Panc1 (cell line): ENCODE data around the gene APCDD1. TPM values are rescaled to one million over a fixed set of nuclear protein-coding genes. Genes with fewer than 3 reads are reported as not detected.

Experiments used
- ATAC-seq: fragments of 200-7000 bp; cut with Tn5 transposase; 2 replicates; pipeline ENCODE4 v1.9.1; 2020; ENCODE audit warnings: mild to moderate bottlenecking, moderate library complexity
- BruUV-seq: library from RNA; stranded (reverse); fragments of 400-500 nt; replicated peaks from 2 replicates; lab custom pipeline; 2021; lab: Mats Ljungman, UMichigan
- CTCF ChIA-PET: fragments of 300-600 bp; sonication (Branson Sonifier 250); formaldehyde crosslinking; loops from one replicate; lab custom pipeline; 2022; ENCODE audit warnings: antibody characterized with exemption; lab: Charles Lee
- POLR2A ChIA-PET: fragments of 300-600 bp; sonication (Branson Sonifier 250); formaldehyde crosslinking; loops from one replicate; lab custom pipeline; 2022; ENCODE audit warnings: antibody characterized with exemption; lab: Charles Lee
- DNase-seq: peaks from one replicate; pipeline ENCODE4 v3.0.0-alpha.2; 2010; ENCODE audit warnings: low read depth, low spot score
- H3K27ac ChIP-seq: 2 replicates; pipeline ENCODE4 v1.5.1; 2011; ENCODE audit warnings: mild to moderate bottlenecking, low read length, inconsistent platforms
- H3K27me3 ChIP-seq: fragments of 200-500 bp; sonication (Bioruptor generic); 2 replicates; pipeline ENCODE4 v1.6.0; 2014; ENCODE audit warnings: low read length, inconsistent platforms; ENCODE audit not compliant: control insufficient read depth, insufficient read depth
- H3K36me3 ChIP-seq: fragments of 200-500 bp; sonication (Bioruptor generic); 2 replicates; pipeline ENCODE4 v1.5.1; 2014; ENCODE audit warnings: inconsistent platforms, mild to moderate bottlenecking, low read length, moderate library complexity; ENCODE audit not compliant: control insufficient read depth, insufficient read depth
- H3K4me1 ChIP-seq: 2 replicates; pipeline ENCODE4 v1.5.1; 2011; ENCODE audit warnings: inconsistent platforms, mild to moderate bottlenecking, low read length, moderate library complexity; ENCODE audit not compliant: control insufficient read depth, insufficient read depth
- H3K4me3 ChIP-seq, 2 experiments: 2 replicates each; pipeline ENCODE4 v1.5.1; 2011 to 2012; ENCODE audit warnings: low read depth in 2 of 2, low read length in 2 of 2, mild to moderate bottlenecking in 2 of 2, inconsistent platforms in 1 of 2, moderate library complexity in 1 of 2
- H3K9me3 ChIP-seq: fragments of 200-500 bp; sonication (Bioruptor generic); 2 replicates; pipeline ENCODE4 v1.5.1; 2014; ENCODE audit warnings: low read depth, mild to moderate bottlenecking, inconsistent platforms, low read length, moderate library complexity; ENCODE audit not compliant: control insufficient read depth, insufficient read depth
- POLR2AphosphoS5 ChIP-seq: IDR thresholded peaks from 2 replicates; pipeline ENCODE4 v1.6.1; 2012; ENCODE audit warnings: mild to moderate bottlenecking, low read depth, low read length, moderate library complexity
- SIN3A ChIP-seq: IDR thresholded peaks from 2 replicates; pipeline ENCODE4 v1.6.1; 2012; ENCODE audit warnings: low read depth, mild to moderate bottlenecking, low read length, moderate library complexity, borderline replicate concordance; ENCODE audit not compliant: insufficient read depth
- TCF7L2 ChIP-seq: IDR thresholded peaks from 2 replicates; pipeline ENCODE4 v1.6.1; 2011; ENCODE audit warnings: mild to moderate bottlenecking, low read depth, low read length, inconsistent platforms
- in situ Hi-C: cut with HindIII; loops from 2 replicates; pipeline ENCODE4 v1.10.0; 2016; ENCODE audit warnings: low sequenced_read_pairs, low pct_unique_long_range_greater_than_20kb
- intact Hi-C: fragments of 100-400 bp; cut with micrococcal nuclease; formaldehyde crosslinking; loops from one replicate; pipeline ENCODE4 v1.10.0; 2022; ENCODE audit not compliant: unreplicated experiment
- total RNA-seq: library from RNA; stranded (reverse); gene quantifications from one replicate; pipeline ENCODE4 v1.2.1, GENCODE V29; 2021; ENCODE audit not compliant: unreplicated experiment
- TF ChIP-seq, protein P1 (sequence below), 2 experiments: IDR thresholded peaks; 2 replicates each; pipeline ENCODE4 v1.6.1; 2011 to 2012; ENCODE audit warnings: low read depth in 2 of 2, control low read depth in 1 of 2, low read length in 1 of 2, mild to moderate bottlenecking in 1 of 2, moderate library complexity in 1 of 2; ENCODE audit not compliant: insufficient read depth in 1 of 2
- TF ChIP-seq, protein P2 (sequence below): fragments of 450-650 bp; IDR thresholded peaks from 2 replicates; pipeline ENCODE4 v1.5.1; 2017; ENCODE audit warnings: mild to moderate bottlenecking

Gene APCDD1
- total RNA-seq, 1 experiment from 2014 or later: 0.36 TPM

DNA sequence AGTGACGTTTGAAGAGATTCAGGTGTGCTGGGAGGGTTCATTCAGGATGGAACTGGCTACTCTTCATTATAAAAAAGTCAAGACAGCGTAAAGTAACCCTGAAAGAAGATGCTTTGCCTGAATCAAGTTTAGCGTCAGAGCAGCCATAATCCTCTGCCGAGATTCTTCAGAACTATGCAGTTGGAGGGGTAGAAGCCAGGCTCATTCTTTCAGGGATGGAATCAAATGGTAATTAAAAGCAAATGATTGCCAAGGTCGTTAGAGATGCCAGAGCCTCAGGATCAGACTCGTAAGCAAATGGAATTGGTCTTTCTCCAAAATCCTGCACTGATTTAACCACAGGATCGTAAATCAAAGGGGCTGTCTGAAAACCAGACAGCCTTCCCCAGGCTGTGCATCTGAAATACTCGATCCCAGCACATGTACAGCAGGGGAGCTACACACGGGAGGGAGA is 21.9 kb downstream of the APCDD1 start:
- CTCF ChIA-PET: no interaction called here

DNA sequence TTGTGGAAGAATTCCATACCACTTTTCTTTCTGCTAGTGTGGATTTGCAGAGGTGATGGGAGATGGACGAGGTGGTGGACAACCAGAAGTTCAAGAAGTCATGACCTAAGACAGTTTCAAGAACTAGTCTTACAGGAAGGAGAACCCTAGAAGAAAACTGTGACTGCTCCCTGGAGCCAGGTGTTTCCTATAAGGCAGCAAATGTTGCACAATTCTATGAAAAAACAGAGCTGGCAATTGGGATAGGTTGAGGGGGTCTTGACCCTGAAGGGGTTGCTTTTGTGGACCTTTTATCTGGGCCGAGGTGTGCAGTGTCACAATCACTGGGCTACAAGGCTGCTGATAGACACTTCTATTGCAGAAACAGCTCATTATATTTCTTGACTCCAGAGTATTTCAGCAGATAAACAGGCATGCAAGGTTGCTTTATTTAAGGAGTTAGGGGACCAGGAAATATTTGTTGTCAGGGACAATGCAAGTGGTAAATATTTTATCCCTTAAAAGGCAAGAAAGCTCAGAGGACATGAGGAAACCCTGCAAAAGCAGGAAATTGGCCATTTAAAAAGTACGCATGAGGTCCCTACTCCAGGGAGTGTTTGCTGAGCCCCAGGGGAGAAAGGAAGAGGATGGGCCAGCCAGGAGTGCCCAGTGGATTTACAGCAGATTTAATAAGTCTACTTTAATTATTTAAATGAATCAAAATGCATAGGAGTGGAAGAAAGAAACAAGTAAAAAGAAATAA is 22.9 kb downstream of the APCDD1 start:
- no peak for ATAC-seq
- ChIA-PET POLR2A (no interaction called here), CTCF (no interaction called here)
- in situ Hi-C loops (no loop called here), intact Hi-C loops (loop anchor here (10.0 kb wide), 1 partner anchor 62 kb away; no protein-coding TSS in a partner anchor)
- H3K27me3 ChIP-seq: peaks cover 23% of the 10 kb centered on the region
- no peaks in the 10 kb centered on the region for H3K4me1 ChIP-seq
- H3K36me3 ChIP-seq: no peaks in the 10 kb centered on the region
- no peak overlapping the region for H3K27ac ChIP-seq
- no peak for DNase-seq
- H3K9me3 ChIP-seq: no peaks in the 10 kb centered on the region
- BruUV-seq: no TSS peak
- H3K4me3 ChIP-seq: no peak overlapping the region
- TF ChIP-seq, protein P1, sequence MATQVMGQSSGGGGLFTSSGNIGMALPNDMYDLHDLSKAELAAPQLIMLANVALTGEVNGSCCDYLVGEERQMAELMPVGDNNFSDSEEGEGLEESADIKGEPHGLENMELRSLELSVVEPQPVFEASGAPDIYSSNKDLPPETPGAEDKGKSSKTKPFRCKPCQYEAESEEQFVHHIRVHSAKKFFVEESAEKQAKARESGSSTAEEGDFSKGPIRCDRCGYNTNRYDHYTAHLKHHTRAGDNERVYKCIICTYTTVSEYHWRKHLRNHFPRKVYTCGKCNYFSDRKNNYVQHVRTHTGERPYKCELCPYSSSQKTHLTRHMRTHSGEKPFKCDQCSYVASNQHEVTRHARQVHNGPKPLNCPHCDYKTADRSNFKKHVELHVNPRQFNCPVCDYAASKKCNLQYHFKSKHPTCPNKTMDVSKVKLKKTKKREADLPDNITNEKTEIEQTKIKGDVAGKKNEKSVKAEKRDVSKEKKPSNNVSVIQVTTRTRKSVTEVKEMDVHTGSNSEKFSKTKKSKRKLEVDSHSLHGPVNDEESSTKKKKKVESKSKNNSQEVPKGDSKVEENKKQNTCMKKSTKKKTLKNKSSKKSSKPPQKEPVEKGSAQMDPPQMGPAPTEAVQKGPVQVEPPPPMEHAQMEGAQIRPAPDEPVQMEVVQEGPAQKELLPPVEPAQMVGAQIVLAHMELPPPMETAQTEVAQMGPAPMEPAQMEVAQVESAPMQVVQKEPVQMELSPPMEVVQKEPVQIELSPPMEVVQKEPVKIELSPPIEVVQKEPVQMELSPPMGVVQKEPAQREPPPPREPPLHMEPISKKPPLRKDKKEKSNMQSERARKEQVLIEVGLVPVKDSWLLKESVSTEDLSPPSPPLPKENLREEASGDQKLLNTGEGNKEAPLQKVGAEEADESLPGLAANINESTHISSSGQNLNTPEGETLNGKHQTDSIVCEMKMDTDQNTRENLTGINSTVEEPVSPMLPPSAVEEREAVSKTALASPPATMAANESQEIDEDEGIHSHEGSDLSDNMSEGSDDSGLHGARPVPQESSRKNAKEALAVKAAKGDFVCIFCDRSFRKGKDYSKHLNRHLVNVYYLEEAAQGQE (IDR thresholded peaks at IDR 0.05; ENCODE audit: insufficient read depth in 1 of 2, low read depth in 2 of 2, low read length in 1 of 2): no peak
- TF ChIP-seq, protein P2, sequence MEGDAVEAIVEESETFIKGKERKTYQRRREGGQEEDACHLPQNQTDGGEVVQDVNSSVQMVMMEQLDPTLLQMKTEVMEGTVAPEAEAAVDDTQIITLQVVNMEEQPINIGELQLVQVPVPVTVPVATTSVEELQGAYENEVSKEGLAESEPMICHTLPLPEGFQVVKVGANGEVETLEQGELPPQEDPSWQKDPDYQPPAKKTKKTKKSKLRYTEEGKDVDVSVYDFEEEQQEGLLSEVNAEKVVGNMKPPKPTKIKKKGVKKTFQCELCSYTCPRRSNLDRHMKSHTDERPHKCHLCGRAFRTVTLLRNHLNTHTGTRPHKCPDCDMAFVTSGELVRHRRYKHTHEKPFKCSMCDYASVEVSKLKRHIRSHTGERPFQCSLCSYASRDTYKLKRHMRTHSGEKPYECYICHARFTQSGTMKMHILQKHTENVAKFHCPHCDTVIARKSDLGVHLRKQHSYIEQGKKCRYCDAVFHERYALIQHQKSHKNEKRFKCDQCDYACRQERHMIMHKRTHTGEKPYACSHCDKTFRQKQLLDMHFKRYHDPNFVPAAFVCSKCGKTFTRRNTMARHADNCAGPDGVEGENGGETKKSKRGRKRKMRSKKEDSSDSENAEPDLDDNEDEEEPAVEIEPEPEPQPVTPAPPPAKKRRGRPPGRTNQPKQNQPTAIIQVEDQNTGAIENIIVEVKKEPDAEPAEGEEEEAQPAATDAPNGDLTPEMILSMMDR: no peak
- TF ChIP-seq TCF7L2 (no peak), POLR2AphosphoS5 (no peak), SIN3A (no peak)

More for the DNA sequence above, 21.9 kb downstream of the APCDD1 start:
- H3K27me3 ChIP-seq: peaks cover 23% of the 10 kb centered on the region
- H3K36me3 ChIP-seq: no peaks in the 10 kb centered on the region
- no peak for DNase-seq
- BruUV-seq: no TSS peak
- no peak for ATAC-seq
- POLR2A ChIA-PET: no interaction called here
- intact Hi-C loops: loop anchor here (10.0 kb wide), 1 partner anchor 62 kb away; no protein-coding TSS in a partner anchor
- H3K9me3 ChIP-seq: no peaks in the 10 kb centered on the region
- no peak overlapping the region for H3K4me3 ChIP-seq
- no peak overlapping the region for H3K27ac ChIP-seq
- in situ Hi-C loops: no loop called here
- TF ChIP-seq TCF7L2 (no peak), SIN3A (no peak), POLR2AphosphoS5 (no peak)
- TF ChIP-seq, protein P2: no peak
- TF ChIP-seq, protein P1 (IDR thresholded peaks at IDR 0.05; ENCODE audit: insufficient read depth in 1 of 2, low read depth in 2 of 2, low read length in 1 of 2): no peak
- no peaks in the 10 kb centered on the region for H3K4me1 ChIP-seq
